ENCODE measurements around the gene SIDT1.

Gene SIDT1

GRCh38 chr3:113677737-113678136 lies 145.4 kb downstream of the SIDT1 start:
- TF ChIP-seq GATA1 (IDR thresholded peaks at IDR 0.05; ENCODE audit: low read depth, low read length) (no peak), POLR2A (IDR thresholded peaks at IDR 0.05; ENCODE audit: low read length) (no peak)
- no peak for DNase-seq

- DNase-seq = no peak
- TF ChIP-seq GATA1 (IDR thresholded peaks at IDR 0.05; ENCODE audit: low read depth, low read length) = no peak
- no peak for TF ChIP-seq POLR2A (IDR thresholded peaks at IDR 0.05; ENCODE audit: low read length)
Measured at GRCh38 chr3:113678773-113679172, 146.4 kb downstream of the SIDT1 start.

Measured in erythroblast (primary cell).